PFSK-1 (cell line): Measurements from ENCODE around the gene WDR90.

ENCODE experiments used
- FOXP2 ChIP-seq: optimal IDR thresholded peaks from 2 replicates; pipeline ENCODE3; 2011; ENCODE audit warnings: borderline replicate concordance, control low read depth, inconsistent platforms; ENCODE audit not compliant: insufficient read depth; ENCODE audit errors: extremely low read length, extremely low read depth
- POLR2AphosphoS5 ChIP-seq: IDR thresholded peaks from 2 replicates; pipeline ENCODE4 v1.6.1; 2012; ENCODE audit warnings: low read depth, mild to moderate bottlenecking, control low read depth, low read length, moderate library complexity
- SIN3A ChIP-seq: IDR thresholded peaks from 2 replicates; pipeline ENCODE4 v1.6.1; 2012; ENCODE audit warnings: mild to moderate bottlenecking, low read length, moderate library complexity, borderline replicate concordance; ENCODE audit not compliant: insufficient read depth
- TAF1 ChIP-seq: IDR thresholded peaks from 2 replicates; pipeline ENCODE4 v1.6.1; 2012; ENCODE audit warnings: low read length, control low read depth, borderline replicate concordance; ENCODE audit not compliant: insufficient read depth
- TF ChIP-seq, protein P1 (sequence below), 2 experiments: IDR thresholded peaks; 2 replicates each; pipeline versions ENCODE4 v1.6.1 to v1.8.0; 2011 to 2012; ENCODE audit warnings: low read depth in 2 of 2, low read length in 2 of 2, control low read depth in 1 of 2, inconsistent platforms in 1 of 2, mild to moderate bottlenecking in 1 of 2, moderate library complexity in 1 of 2; ENCODE audit not compliant: insufficient read depth in 1 of 2

The WDR90 gene

DNA sequence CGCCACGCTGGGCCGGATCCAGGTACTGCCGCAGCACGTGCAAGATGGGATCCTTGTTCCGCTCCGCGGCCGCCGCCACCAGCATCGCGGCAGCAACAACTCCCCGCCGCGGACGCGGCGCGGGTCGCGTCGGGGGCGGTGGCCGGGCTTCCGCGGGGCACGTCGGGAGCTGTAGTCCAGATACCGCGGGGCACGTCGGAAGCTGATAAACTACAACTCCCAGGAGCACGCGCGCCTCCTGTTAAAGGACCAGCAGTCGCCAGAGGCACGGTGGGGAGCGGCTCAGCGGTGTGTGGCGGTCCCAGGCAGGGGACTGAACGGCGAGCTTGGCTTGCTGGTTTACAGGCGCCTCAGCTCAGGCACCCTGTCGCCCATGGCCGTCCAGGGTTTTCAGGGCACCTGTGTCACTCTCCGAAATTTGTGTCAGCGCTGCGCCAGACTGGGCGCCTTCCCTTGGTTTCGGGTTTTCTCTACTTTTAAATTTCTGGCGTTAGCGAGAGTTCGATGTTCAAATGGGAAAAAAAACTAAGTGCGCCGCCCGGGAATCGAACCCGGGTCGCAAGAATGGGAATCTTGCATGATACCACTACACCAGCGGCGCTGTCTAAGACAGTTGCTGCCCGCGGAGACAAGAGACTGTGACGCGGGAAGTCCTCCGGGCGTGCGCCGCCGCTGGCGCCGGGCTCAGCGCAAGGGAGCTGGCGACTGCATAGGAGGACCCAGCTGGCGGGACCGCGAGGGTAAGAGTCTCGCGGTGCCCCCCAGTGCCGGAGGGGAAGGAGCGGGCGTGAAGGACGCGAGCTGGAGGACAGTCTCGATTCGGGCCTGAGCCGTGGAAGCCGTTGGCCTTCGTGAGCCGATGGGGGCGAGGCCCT lies 12.7 kb upstream of the WDR90 start, which contains the start of gene METTL26:
TSS of gene METTL26 (minus strand) at position 100 of the 875 bp plus-strand sequence. CDS start at position 85, 15 bp downstream.
- TF ChIP-seq FOXP2 (no peak), POLR2AphosphoS5 (peak; percentile 72), TAF1 (peak; percentile 71; the same call in 1 of the 2 replicates), SIN3A (peak; percentile 76; the same call in 1 of the 2 replicates)
- TF ChIP-seq, protein P1, sequence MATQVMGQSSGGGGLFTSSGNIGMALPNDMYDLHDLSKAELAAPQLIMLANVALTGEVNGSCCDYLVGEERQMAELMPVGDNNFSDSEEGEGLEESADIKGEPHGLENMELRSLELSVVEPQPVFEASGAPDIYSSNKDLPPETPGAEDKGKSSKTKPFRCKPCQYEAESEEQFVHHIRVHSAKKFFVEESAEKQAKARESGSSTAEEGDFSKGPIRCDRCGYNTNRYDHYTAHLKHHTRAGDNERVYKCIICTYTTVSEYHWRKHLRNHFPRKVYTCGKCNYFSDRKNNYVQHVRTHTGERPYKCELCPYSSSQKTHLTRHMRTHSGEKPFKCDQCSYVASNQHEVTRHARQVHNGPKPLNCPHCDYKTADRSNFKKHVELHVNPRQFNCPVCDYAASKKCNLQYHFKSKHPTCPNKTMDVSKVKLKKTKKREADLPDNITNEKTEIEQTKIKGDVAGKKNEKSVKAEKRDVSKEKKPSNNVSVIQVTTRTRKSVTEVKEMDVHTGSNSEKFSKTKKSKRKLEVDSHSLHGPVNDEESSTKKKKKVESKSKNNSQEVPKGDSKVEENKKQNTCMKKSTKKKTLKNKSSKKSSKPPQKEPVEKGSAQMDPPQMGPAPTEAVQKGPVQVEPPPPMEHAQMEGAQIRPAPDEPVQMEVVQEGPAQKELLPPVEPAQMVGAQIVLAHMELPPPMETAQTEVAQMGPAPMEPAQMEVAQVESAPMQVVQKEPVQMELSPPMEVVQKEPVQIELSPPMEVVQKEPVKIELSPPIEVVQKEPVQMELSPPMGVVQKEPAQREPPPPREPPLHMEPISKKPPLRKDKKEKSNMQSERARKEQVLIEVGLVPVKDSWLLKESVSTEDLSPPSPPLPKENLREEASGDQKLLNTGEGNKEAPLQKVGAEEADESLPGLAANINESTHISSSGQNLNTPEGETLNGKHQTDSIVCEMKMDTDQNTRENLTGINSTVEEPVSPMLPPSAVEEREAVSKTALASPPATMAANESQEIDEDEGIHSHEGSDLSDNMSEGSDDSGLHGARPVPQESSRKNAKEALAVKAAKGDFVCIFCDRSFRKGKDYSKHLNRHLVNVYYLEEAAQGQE (IDR thresholded peaks at IDR 0.05; ENCODE audit: insufficient read depth in 1 of 2, low read depth in 2 of 2, low read length in 2 of 2), result peak in 1 of 2 experiments; percentile 63; a peak in 1 of 4 replicates

DNA sequence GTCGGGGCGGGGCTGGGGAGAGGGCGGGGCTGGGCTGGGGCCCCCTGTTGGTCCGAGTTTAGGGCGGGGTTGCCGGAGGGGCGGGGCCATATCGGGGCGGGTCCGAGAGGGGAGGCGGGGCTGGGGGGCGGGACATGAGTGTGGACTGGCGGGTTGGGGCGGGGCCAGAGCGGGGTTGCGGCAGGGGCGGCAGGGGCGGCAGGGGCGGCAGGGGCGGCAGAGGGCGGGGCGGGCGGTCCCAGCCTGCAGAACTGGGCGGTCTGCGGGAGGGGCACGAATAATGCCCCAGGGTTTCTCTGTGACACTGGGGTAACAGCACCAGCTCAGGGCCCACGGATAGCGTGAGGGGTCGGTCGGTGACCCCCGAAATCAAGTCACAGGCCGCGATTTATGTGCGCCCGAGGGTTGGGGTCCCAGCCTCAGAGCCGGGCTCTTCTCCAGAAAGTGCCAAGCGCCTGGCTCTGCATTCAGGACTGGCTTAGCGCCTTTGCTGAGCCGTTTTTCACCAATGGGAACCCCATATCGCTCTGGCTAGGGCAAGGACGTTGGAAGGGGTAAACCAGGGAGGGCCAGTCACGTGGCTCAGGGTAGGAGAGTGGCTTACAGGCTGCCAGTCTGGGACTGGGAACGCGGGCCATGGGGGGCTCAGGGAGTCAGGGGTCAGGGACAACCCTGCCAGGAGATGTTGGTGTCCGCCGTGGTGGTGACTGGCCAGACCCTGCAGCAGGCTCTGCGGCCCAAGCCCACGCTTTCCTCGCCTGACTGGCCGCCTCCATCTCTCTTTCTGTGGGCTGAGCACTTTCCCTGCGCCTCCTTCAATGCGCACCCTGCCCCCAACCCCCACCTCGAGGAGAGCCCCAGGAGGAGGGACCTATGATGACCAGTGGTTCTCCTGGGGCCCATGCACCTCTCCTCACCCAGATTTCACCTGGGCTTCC lies 11.8 kb upstream of the WDR90 start:
- no peak for TF ChIP-seq FOXP2
- TF ChIP-seq, protein P1 (IDR thresholded peaks at IDR 0.05; ENCODE audit: insufficient read depth in 1 of 2, low read depth in 2 of 2, low read length in 2 of 2), result no peak
- TF ChIP-seq POLR2AphosphoS5, result no peak

DNA sequence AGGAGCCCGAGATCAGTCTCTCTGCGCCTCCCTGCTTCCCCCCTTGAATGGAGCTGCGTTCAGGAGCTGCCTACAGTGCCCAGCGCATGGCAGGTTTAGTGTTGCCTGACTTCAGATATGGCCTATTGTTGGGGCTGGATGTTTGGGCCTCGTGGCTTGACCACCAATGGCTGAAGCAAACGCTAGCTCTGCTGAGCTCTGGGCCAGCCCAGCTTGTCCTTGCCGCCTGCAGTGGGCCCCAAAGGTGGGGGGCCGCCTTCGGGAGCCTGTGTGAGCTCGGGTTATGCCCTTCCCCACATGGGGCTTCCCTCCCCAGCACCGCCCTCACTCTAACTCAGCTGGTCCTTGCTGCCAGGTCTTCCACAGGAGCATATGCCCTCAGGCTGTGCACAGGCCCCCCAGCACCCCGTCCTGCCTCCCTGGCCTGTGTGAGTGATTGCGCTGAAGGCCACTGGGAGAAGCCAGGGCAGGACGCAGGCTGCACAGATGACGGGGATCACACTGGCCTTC lies 11.1 kb upstream of the WDR90 start:
- TF ChIP-seq POLR2AphosphoS5 (no peak), TAF1 (no peak), FOXP2 (no peak), SIN3A (no peak)
- TF ChIP-seq, protein P1 (IDR thresholded peaks at IDR 0.05; ENCODE audit: insufficient read depth in 1 of 2, low read depth in 2 of 2, low read length in 2 of 2), result no peak

DNA sequence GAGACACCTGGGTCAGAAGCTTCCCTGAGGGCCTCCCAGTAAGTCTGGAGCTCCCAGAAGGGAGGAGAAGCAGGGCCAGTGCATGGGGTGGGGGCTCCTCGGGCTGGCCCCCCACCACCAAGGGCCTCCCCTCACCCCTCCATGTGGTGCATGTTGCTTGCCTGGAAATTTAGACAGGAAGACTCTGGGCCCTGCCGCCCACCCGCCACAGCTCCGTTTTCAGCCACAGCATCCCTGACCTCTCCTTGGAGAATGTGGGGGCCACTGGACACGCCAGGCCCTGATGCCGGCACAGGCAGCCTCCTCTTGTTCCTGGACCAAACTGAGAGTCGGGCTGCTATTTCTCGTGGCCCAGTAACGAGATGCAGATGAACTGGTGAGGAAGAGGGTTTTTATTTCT lies 10.3 kb upstream of the WDR90 start:
- TF ChIP-seq, protein P1 (IDR thresholded peaks at IDR 0.05; ENCODE audit: insufficient read depth in 1 of 2, low read depth in 2 of 2, low read length in 2 of 2), result no peak
- no peak for TF ChIP-seq TAF1
- TF ChIP-seq SIN3A, result no peak
- TF ChIP-seq FOXP2, result no peak
- TF ChIP-seq POLR2AphosphoS5, result no peak
